ENCODE results near the gene LCA5L. TPM values are rescaled to one million over a fixed set of nuclear protein-coding genes. Genes with fewer than 3 reads are reported as not detected.
A peak's percentile ranks its signal among the peaks of the same experiment; 100 is the strongest.

Gene LCA5L
- total RNA-seq, 1 donor from 2014 or later: 2.0 TPM

GRCh38 chr21:39456665-39457064 lies 11.1 kb upstream of the LCA5L start:
- no peak for FAIRE-seq
- H3K4me1 ChIP-seq (ENCODE audit: insufficient read depth, low read length): no peaks in the 10 kb centered on the region

GRCh38 chr21:39454949-39455668 lies 9.5 kb upstream of the LCA5L start:
- Histone ChIP-seq H3K36me3 (ENCODE audit: insufficient read depth, low read length) (no peaks in the 10 kb centered on the region), H3K9me3 (ENCODE audit: insufficient read depth, low read depth, low read length) (no peaks in the 10 kb centered on the region), H3K27ac (ENCODE audit: low read depth, low read length) (no peak overlapping the region), H3K9ac (ENCODE audit: low read length) (no peak overlapping the region), H3K4me3 (ENCODE audit: insufficient read depth, low read depth, low read length) (no peak overlapping the region), H3K27me3 (ENCODE audit: insufficient read depth, low read length) (no peaks in the 10 kb centered on the region), H3K4me2 (ENCODE audit: low read length) (no peak overlapping the region), H3K79me2 (ENCODE audit: insufficient read depth, low read length) (no peaks in the 10 kb centered on the region), H2AFZ (ENCODE audit: low read depth, low read length) (no peak overlapping the region), H3K4me1 (ENCODE audit: insufficient read depth, low read length) (no peaks in the 10 kb centered on the region), H4K20me1 (ENCODE audit: insufficient read depth, low read length) (no peaks in the 10 kb centered on the region)
- TF ChIP-seq EZH2 (IDR thresholded peaks at IDR 0.05; ENCODE audit: insufficient read depth, low read length) (no peak), CTCF (IDR thresholded peaks at IDR 0.05; ENCODE audit: insufficient read depth, low read depth, low read length) (no peak)
- Mint-ChIP-seq H3K9me3 (ENCODE audit: unreplicated experiment) (no peaks in the 10 kb centered on the region), H3K4me3 (ENCODE audit: unreplicated experiment) (no peak overlapping the region), H3K27me3 (ENCODE audit: low read depth, unreplicated experiment) (no peaks in the 10 kb centered on the region), H3K4me1 (ENCODE audit: low read depth, unreplicated experiment) (peaks cover 11% of the 10 kb centered on the region), H3K36me3 (ENCODE audit: low read depth, unreplicated experiment) (peaks cover 2% of the 10 kb centered on the region), H3K27ac (ENCODE audit: unreplicated experiment) (no peak overlapping the region)
- DNase-seq (ENCODE audit: low read depth) (no peak), FAIRE-seq (no peak)

More at GRCh38 chr21:39456665-39457064, 11.1 kb upstream of the LCA5L start:
- Histone ChIP-seq H3K9ac (ENCODE audit: low read length) (no peak overlapping the region), H3K4me2 (ENCODE audit: low read length) (no peak overlapping the region), H3K79me2 (ENCODE audit: insufficient read depth, low read length) (no peaks in the 10 kb centered on the region), H3K36me3 (ENCODE audit: insufficient read depth, low read length) (no peaks in the 10 kb centered on the region), H3K27ac (ENCODE audit: low read depth, low read length) (no peak overlapping the region), H3K4me3 (ENCODE audit: insufficient read depth, low read depth, low read length) (no peak overlapping the region), H4K20me1 (ENCODE audit: insufficient read depth, low read length) (no peaks in the 10 kb centered on the region), H3K27me3 (ENCODE audit: insufficient read depth, low read length) (no peaks in the 10 kb centered on the region), H3K9me3 (ENCODE audit: insufficient read depth, low read depth, low read length) (no peaks in the 10 kb centered on the region), H2AFZ (ENCODE audit: low read depth, low read length) (no peak overlapping the region)
- peaks cover 11% of the 10 kb centered on the region for H3K4me1 Mint-ChIP-seq (ENCODE audit: low read depth, unreplicated experiment)
- TF ChIP-seq CTCF (IDR thresholded peaks at IDR 0.05; ENCODE audit: insufficient read depth, low read depth, low read length): peak; percentile 26
- no peak for TF ChIP-seq EZH2 (IDR thresholded peaks at IDR 0.05; ENCODE audit: insufficient read depth, low read length)
- no peaks in the 10 kb centered on the region for H3K27me3 Mint-ChIP-seq (ENCODE audit: low read depth, unreplicated experiment)
- no peak overlapping the region for H3K4me3 Mint-ChIP-seq (ENCODE audit: unreplicated experiment)
- H3K9me3 Mint-ChIP-seq (ENCODE audit: unreplicated experiment): no peaks in the 10 kb centered on the region
- no peak for DNase-seq (ENCODE audit: low read depth)
- H3K27ac Mint-ChIP-seq (ENCODE audit: unreplicated experiment): no peak overlapping the region
- H3K36me3 Mint-ChIP-seq (ENCODE audit: low read depth, unreplicated experiment): peaks cover 2% of the 10 kb centered on the region

- no peak overlapping the region for H3K4me3 ChIP-seq (ENCODE audit: insufficient read depth, low read depth, low read length)
- H3K79me2 ChIP-seq (ENCODE audit: insufficient read depth, low read length): no peaks in the 10 kb centered on the region
- H3K9ac ChIP-seq (ENCODE audit: low read length): no peak overlapping the region
- H3K4me1 ChIP-seq (ENCODE audit: insufficient read depth, low read length): no peaks in the 10 kb centered on the region
- no peaks in the 10 kb centered on the region for H4K20me1 ChIP-seq (ENCODE audit: insufficient read depth, low read length)
- no peak overlapping the region for H2AFZ ChIP-seq (ENCODE audit: low read depth, low read length)
- TF ChIP-seq EZH2 (IDR thresholded peaks at IDR 0.05; ENCODE audit: insufficient read depth, low read length) (no peak), CTCF (IDR thresholded peaks at IDR 0.05; ENCODE audit: insufficient read depth, low read depth, low read length) (no peak)
- no peak for DNase-seq (ENCODE audit: low read depth)
- Mint-ChIP-seq H3K4me3 (ENCODE audit: unreplicated experiment) (no peak overlapping the region), H3K27me3 (ENCODE audit: low read depth, unreplicated experiment) (no peaks in the 10 kb centered on the region), H3K36me3 (ENCODE audit: low read depth, unreplicated experiment) (peaks cover 2% of the 10 kb centered on the region), H3K27ac (ENCODE audit: unreplicated experiment) (no peak overlapping the region), H3K4me1 (ENCODE audit: low read depth, unreplicated experiment) (peaks cover 11% of the 10 kb centered on the region), H3K9me3 (ENCODE audit: unreplicated experiment) (no peaks in the 10 kb centered on the region)
- H3K36me3 ChIP-seq (ENCODE audit: insufficient read depth, low read length): no peaks in the 10 kb centered on the region
- H3K4me2 ChIP-seq (ENCODE audit: low read length): no peak overlapping the region
- no peak overlapping the region for H3K27ac ChIP-seq (ENCODE audit: low read depth, low read length)
- no peaks in the 10 kb centered on the region for H3K9me3 ChIP-seq (ENCODE audit: insufficient read depth, low read depth, low read length)
- no peaks in the 10 kb centered on the region for H3K27me3 ChIP-seq (ENCODE audit: insufficient read depth, low read length)
- FAIRE-seq: no peak
Measured at GRCh38 chr21:39453571-39454179, 8.1 kb upstream of the LCA5L start.
